HCT116 (cell line): ENCODE data around the gene PRKCH. TPM values are rescaled to one million over a fixed set of nuclear protein-coding genes. Genes with fewer than 3 reads are reported as not detected.

ENCODE experiments used
- ATAC-seq: fragments of 200-7000 bp; cut with Tn5 transposase; 2 replicates; pipeline ENCODE4 v1.9.1; 2020; ENCODE audit warnings: mild to moderate bottlenecking, moderate library complexity
- BruUV-seq: library from RNA; stranded (reverse); fragments of 400-500 nt; replicated peaks from 2 replicates; lab custom pipeline; 2021; lab: Mats Ljungman, UMichigan
- CTCF ChIA-PET: fragments of 300-600 bp; sonication (Branson Sonifier 250); formaldehyde crosslinking; loops from one replicate; lab custom pipeline; 2021; ENCODE audit warnings: antibody characterized with exemption; lab: Charles Lee
- POLR2A ChIA-PET: fragments of 300-600, 350-600 bp; sonication (Branson Sonifier 250); formaldehyde crosslinking; loops from one replicate; lab custom pipeline; 2021; ENCODE audit warnings: antibody characterized with exemption; lab: Charles Lee
- RAD21 ChIA-PET, 2 experiments: fragments of 300-600 bp; sonication (Branson Sonifier 250); formaldehyde crosslinking; loops; one replicate each; lab custom pipeline; 2023; ENCODE audit warnings: low total read pairs in 2 of 2; ENCODE audit not compliant: uncharacterized antibody in 2 of 2, unreplicated experiment in 2 of 2, low non-redundant PET in 1 of 2; lab: Charles Lee
- DNase-seq: peaks from one replicate; pipeline ENCODE4 v3.0.0-alpha.2; 2010; ENCODE audit warnings: low read depth, low spot score
- H2AFZ ChIP-seq: fragments of 200-600 bp; shearing (Covaris generic), sonication (generic); 2 replicates; pipeline ENCODE4 v1.6.1; 2017; ENCODE audit warnings: low read depth, mixed run types, mixed read lengths, antibody characterized with exemption, low read length; ENCODE audit not compliant: poor library complexity, severe bottlenecking
- H3K27ac ChIP-seq: 2 replicates; pipeline ENCODE4 v1.5.1; 2012; ENCODE audit warnings: low read depth, low read length
- H3K27me3 ChIP-seq: fragments of 200-600 bp; sonication (generic); 2 replicates; pipeline ENCODE4 v1.6.1; 2016; ENCODE audit warnings: mixed run types, low read length, mixed read lengths; ENCODE audit not compliant: insufficient read depth
- H3K36me3 ChIP-seq, 2 experiments: fragments of 200-500 bp in 1 of 2; fragments of 200-600 bp in 1 of 2; sonication (Bioruptor generic) in 1 of 2; sonication (generic) in 1 of 2; 2 replicates each; pipeline versions ENCODE4 v1.5.1 to v1.6.1; 2014 to 2016; ENCODE audit warnings: low read length in 2 of 2, inconsistent platforms in 1 of 2, mixed read lengths in 1 of 2, mixed run types in 1 of 2; ENCODE audit not compliant: insufficient read depth in 2 of 2, control insufficient read depth in 1 of 2
- H3K4me1 ChIP-seq, 2 experiments: fragments of 200-600 bp in 1 of 2; sonication (generic) in 1 of 2; 2 replicates each; pipeline versions ENCODE4 v1.5.1 to v1.6.1; 2012 to 2017; ENCODE audit warnings: low read length in 2 of 2, inconsistent platforms in 1 of 2, mild to moderate bottlenecking in 1 of 2, mixed read lengths in 1 of 2, mixed run types in 1 of 2, moderate library complexity in 1 of 2; ENCODE audit not compliant: insufficient read depth in 2 of 2, control insufficient read depth in 1 of 2
- H3K4me2 ChIP-seq: fragments of 200-600 bp; sonication (generic); 2 replicates; pipeline ENCODE4 v1.6.1; 2017; ENCODE audit warnings: mixed run types, low read length, mixed read lengths
- H3K4me3 ChIP-seq, 2 experiments: fragments of 200-600 bp in 1 of 2; sonication (generic) in 1 of 2; replicated peaks in 1 of 2; 2 replicates each; pipeline ENCODE4 v1.5.1; 2011 to 2016; ENCODE audit warnings: low read length in 2 of 2, control low read depth in 1 of 2, low read depth in 1 of 2, mild to moderate bottlenecking in 1 of 2, mixed read lengths in 1 of 2, mixed run types in 1 of 2
- H3K79me2 ChIP-seq: fragments of 200-600 bp; sonication (generic); 2 replicates; pipeline ENCODE4 v1.6.1; 2017; ENCODE audit warnings: mild to moderate bottlenecking, mixed run types, low read length, moderate library complexity, mixed read lengths; ENCODE audit not compliant: insufficient read depth
- H3K9ac ChIP-seq: fragments of 200-600 bp; sonication (generic); 2 replicates; pipeline ENCODE4 v1.6.1; 2016; ENCODE audit warnings: low read length, mixed read lengths
- H3K9me2 ChIP-seq: fragments of 200-600 bp; sonication (generic), shearing (Covaris generic); 2 replicates; pipeline ENCODE4 v1.6.1; 2017; ENCODE audit warnings: mixed run types, mild to moderate bottlenecking, moderate library complexity; ENCODE audit not compliant: insufficient read depth
- H3K9me3 ChIP-seq, 2 experiments: fragments of 200-500 bp in 1 of 2; fragments of 200-600 bp in 1 of 2; sonication (Bioruptor generic) in 1 of 2; sonication (generic) in 1 of 2; 2 replicates each; pipeline ENCODE4 v1.6.1; 2014 to 2017; ENCODE audit warnings: low read length in 2 of 2, mixed read lengths in 2 of 2, inconsistent platforms in 1 of 2, low read depth in 1 of 2, mild to moderate bottlenecking in 1 of 2, mixed run types in 1 of 2, moderate library complexity in 1 of 2; ENCODE audit not compliant: control insufficient read depth in 1 of 2, insufficient read depth in 1 of 2
- H4K20me1 ChIP-seq: fragments of 200-600 bp; sonication (generic), shearing (Covaris generic); 2 replicates; pipeline ENCODE4 v1.6.1; 2017; ENCODE audit warnings: mixed run types, mild to moderate bottlenecking, moderate library complexity; ENCODE audit not compliant: insufficient read depth
- ATF3 ChIP-seq: IDR thresholded peaks from 2 replicates; pipeline ENCODE4 v1.6.1; 2012
- CEBPB ChIP-seq: IDR thresholded peaks from 2 replicates; pipeline ENCODE4 v1.6.1; 2012; ENCODE audit warnings: low read depth
- EGR1 ChIP-seq: IDR thresholded peaks from 2 replicates; pipeline ENCODE4 v1.6.1; 2012; ENCODE audit warnings: low read depth
- ELF1 ChIP-seq: IDR thresholded peaks from 2 replicates; pipeline ENCODE4 v1.6.1; 2012; ENCODE audit warnings: low read depth, borderline replicate concordance
- EZH2 ChIP-seq: fragments of 200-600 bp; sonication (generic); IDR thresholded peaks from 2 replicates; pipeline ENCODE4 v1.6.1; 2017; ENCODE audit warnings: antibody characterized with exemption, mixed run types
- EZH2phosphoT487 ChIP-seq: fragments of 200-600 bp; IDR thresholded peaks from 2 replicates; pipeline ENCODE4 v1.6.1; 2018; ENCODE audit warnings: antibody characterized with exemption, borderline replicate concordance
- FOSL1 ChIP-seq: IDR thresholded peaks from 2 replicates; pipeline ENCODE4 v1.6.1; 2012; ENCODE audit warnings: low read depth
- JUND ChIP-seq: IDR thresholded peaks from 2 replicates; pipeline ENCODE4 v1.6.1; 2012
- POLR2A ChIP-seq: IDR thresholded peaks from 2 replicates; pipeline ENCODE4 v1.7.0; 2011; ENCODE audit warnings: borderline replicate concordance; ENCODE audit not compliant: insufficient read depth, insufficient read length; ENCODE audit errors: extremely low read depth
- POLR2AphosphoS5 ChIP-seq: IDR thresholded peaks from 2 replicates; pipeline ENCODE4 v1.6.1; 2011; ENCODE audit warnings: mild to moderate bottlenecking, low read depth, low read length, moderate library complexity
- RAD21 ChIP-seq: IDR thresholded peaks from 2 replicates; pipeline ENCODE4 v1.6.1; 2012; ENCODE audit warnings: low read depth, mild to moderate bottlenecking
- SIN3A ChIP-seq: IDR thresholded peaks from 2 replicates; pipeline ENCODE4 v1.6.1; 2012; ENCODE audit warnings: low read depth
- SP1 ChIP-seq: IDR thresholded peaks from 2 replicates; pipeline ENCODE4 v1.6.1; 2012; ENCODE audit warnings: low read depth
- TCF7L2 ChIP-seq: IDR thresholded peaks from 2 replicates; pipeline ENCODE4 v1.7.0; 2011; ENCODE audit warnings: borderline replicate concordance, inconsistent platforms; ENCODE audit not compliant: insufficient read depth, insufficient read length; ENCODE audit errors: extremely low read depth
- YY1 ChIP-seq: IDR thresholded peaks from 2 replicates; pipeline ENCODE4 v1.6.1; 2011; ENCODE audit warnings: low read length, low read depth, moderate library complexity, mild to moderate bottlenecking; ENCODE audit not compliant: insufficient replicate concordance; ENCODE audit errors: extremely low read depth
- ZBTB33 ChIP-seq: IDR thresholded peaks from 2 replicates; pipeline ENCODE4 v1.6.1; 2011; ENCODE audit warnings: mild to moderate bottlenecking, low read length, moderate library complexity; ENCODE audit not compliant: insufficient replicate concordance; ENCODE audit errors: extremely low read depth
- ZFX ChIP-seq: fragments of 450-650 bp; IDR thresholded peaks from 2 replicates; pipeline ENCODE4 v1.6.1; 2017
- ZNF274 ChIP-seq: fragments of 200-500 bp; sonication (Bioruptor generic); IDR thresholded peaks from 2 replicates; pipeline ENCODE4 v1.6.1; 2014; ENCODE audit warnings: mild to moderate bottlenecking, low read depth, low read length, inconsistent platforms
- intact Hi-C: fragments of 100-400 bp; cut with micrococcal nuclease; formaldehyde crosslinking; loops from 2 replicates; pipeline ENCODE4 v1.10.0; 2022
- total RNA-seq: library from RNA; stranded (reverse); gene quantifications from one replicate; pipeline ENCODE4 v1.2.1, GENCODE V29; 2021; ENCODE audit not compliant: unreplicated experiment
- TF ChIP-seq, protein P1 (sequence below), 3 experiments: fragments of 200-600 bp in 1 of 3; sonication (generic) in 1 of 3; IDR thresholded peaks in 2 of 3; conservative IDR thresholded peaks in 1 of 3; 2 replicates each; pipeline ENCODE4 v1.5.1; 2012 to 2017; ENCODE audit warnings: low read depth in 2 of 3, low read length in 2 of 3, antibody characterized with exemption in 1 of 3, borderline replicate concordance in 1 of 3, control low read depth in 1 of 3, mild to moderate bottlenecking in 1 of 3, mixed read lengths in 1 of 3, mixed run types in 1 of 3, moderate library complexity in 1 of 3; ENCODE audit not compliant: insufficient read depth in 1 of 3

Gene PRKCH
- total RNA-seq, 1 experiment from 2014 or later, result 16.6 TPM

DNA sequence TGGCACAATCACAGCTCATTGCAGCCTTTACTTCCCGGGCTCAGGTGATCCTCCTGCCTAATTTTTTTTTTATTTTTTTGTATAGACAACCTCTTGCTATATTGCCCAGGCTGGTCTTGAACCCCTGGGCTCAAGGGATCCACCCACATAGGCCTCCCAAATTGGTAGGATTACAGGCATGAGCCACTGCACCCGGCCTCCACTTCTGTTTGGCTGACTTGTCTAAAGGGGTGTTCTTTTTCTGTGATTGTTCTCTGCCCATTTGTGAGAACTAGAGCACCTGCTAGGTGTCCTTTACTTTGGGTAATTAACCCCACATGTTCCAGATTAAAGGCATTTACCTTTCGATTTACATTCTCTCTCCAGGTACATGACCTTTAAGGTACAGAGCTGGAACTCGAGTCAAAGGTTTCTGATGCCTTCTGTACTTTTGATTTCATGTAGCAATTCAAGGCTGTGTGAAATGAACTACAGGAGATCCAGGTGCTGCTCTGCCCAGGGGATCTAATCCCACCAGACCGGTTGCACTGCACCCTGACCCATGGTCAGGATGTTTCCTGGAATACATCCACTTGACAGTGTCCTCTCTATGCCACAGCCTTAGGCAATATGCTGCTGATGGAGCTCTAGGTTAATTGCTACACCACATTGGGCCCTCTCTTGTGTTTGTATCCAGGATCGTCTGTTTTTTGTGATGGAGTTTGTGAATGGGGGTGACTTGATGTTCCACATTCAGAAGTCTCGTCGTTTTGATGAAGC is 163.6 kb downstream of the PRKCH start:
- H4K20me1 ChIP-seq, result no peaks in the 10 kb centered on the region
- H3K9me2 ChIP-seq, result no peaks in the 10 kb centered on the region
- no peak overlapping the region for H3K4me3 ChIP-seq
- H3K27me3 ChIP-seq, result no peaks in the 10 kb centered on the region
- H3K36me3 ChIP-seq, result no peaks in the 10 kb centered on the region
- ATAC-seq (no peak), DNase-seq (no peak)
- no TSS peak for BruUV-seq
- CTCF ChIA-PET, result interaction anchor here (1.5 kb wide), 1 partner anchor 9 kb away, joined by 5 read pairs; no protein-coding TSS in a partner anchor
- no peaks in the 10 kb centered on the region for H3K9me3 ChIP-seq
- H3K27ac ChIP-seq, result no peak overlapping the region
- no peak overlapping the region for H3K9ac ChIP-seq
- H2AFZ ChIP-seq, result no peak overlapping the region
- H3K4me2 ChIP-seq, result no peak overlapping the region
- POLR2A ChIA-PET, result no interaction called here
- no peaks in the 10 kb centered on the region for H3K79me2 ChIP-seq
- peaks cover 10 to 12% of the 10 kb centered on the region in 2 experiments for H3K4me1 ChIP-seq
- intact Hi-C loops, result no loop called here
- RAD21 ChIA-PET, result no interaction called here
- TF ChIP-seq RAD21, result no peak
- TF ChIP-seq JUND, result no peak
- TF ChIP-seq TCF7L2, result no peak
- no peak for TF ChIP-seq CEBPB
- no peak for TF ChIP-seq ZFX
- no peak for TF ChIP-seq SIN3A
- TF ChIP-seq FOSL1, result no peak
- no peak for TF ChIP-seq ELF1
- no peak for TF ChIP-seq ZBTB33
- no peak for TF ChIP-seq POLR2A
- no peak for TF ChIP-seq YY1
- no peak for TF ChIP-seq POLR2AphosphoS5
- no peak for TF ChIP-seq EZH2
- TF ChIP-seq SP1, result no peak
- no peak for TF ChIP-seq EZH2phosphoT487
- no peak for TF ChIP-seq EGR1
- no peak for TF ChIP-seq ATF3
- no peak for TF ChIP-seq ZNF274
- TF ChIP-seq, protein P1, sequence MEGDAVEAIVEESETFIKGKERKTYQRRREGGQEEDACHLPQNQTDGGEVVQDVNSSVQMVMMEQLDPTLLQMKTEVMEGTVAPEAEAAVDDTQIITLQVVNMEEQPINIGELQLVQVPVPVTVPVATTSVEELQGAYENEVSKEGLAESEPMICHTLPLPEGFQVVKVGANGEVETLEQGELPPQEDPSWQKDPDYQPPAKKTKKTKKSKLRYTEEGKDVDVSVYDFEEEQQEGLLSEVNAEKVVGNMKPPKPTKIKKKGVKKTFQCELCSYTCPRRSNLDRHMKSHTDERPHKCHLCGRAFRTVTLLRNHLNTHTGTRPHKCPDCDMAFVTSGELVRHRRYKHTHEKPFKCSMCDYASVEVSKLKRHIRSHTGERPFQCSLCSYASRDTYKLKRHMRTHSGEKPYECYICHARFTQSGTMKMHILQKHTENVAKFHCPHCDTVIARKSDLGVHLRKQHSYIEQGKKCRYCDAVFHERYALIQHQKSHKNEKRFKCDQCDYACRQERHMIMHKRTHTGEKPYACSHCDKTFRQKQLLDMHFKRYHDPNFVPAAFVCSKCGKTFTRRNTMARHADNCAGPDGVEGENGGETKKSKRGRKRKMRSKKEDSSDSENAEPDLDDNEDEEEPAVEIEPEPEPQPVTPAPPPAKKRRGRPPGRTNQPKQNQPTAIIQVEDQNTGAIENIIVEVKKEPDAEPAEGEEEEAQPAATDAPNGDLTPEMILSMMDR (IDR thresholded peaks at IDR 0.05 in 2 of 3, conservative IDR thresholded peaks at IDR 0.05 in 1 of 3; ENCODE audit: borderline replicate concordance in 1 of 3, insufficient read depth in 1 of 3, low read depth in 2 of 3, low read length in 2 of 3), result no peak
